GM12892 (cell line): ENCODE measurements around the gene MDFIC.

Experiments used
- POLR2A ChIP-seq: IDR thresholded peaks from 2 replicates; pipeline ENCODE4 v1.6.1; 2011; ENCODE audit warnings: low read depth, low read length, control low read depth
- POLR2AphosphoS5 ChIP-seq: IDR thresholded peaks from 2 replicates; pipeline ENCODE4 v1.6.1; 2011; ENCODE audit warnings: low read depth, low read length, control low read depth

DNA sequence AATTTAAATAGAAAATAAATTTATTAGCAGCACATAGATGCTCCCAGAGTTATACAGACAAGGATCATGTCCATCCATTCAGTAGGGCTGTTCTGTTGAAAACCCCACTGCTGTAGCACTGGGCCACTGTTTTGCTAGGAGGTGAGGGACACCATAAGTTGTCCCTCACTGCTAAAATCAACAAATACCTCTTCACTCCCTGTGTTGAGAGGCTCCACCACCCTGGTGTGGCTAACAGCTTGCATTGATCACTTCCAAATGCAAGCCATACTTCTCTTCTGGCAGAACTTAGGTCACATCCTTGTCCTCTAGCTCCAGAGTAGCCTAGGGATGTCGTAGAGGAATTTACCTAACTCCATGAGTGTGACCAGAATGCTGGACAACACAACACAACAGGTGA lies 55.4 kb downstream of the MDFIC start:
- TF ChIP-seq POLR2AphosphoS5 (no peak), POLR2A (no peak)
